Measurements from ENCODE around the gene KIF5A. TPM values are rescaled to one million over a fixed set of nuclear protein-coding genes. Genes with fewer than 3 reads are reported as not detected.

Gene KIF5A
- total RNA-seq, 1 donor from 2014 or later: 7.9 TPM

- no peak overlapping the region for H3K4me3 ChIP-seq
- H3K4me1 ChIP-seq: no peaks in the 10 kb centered on the region
- H3K27me3 ChIP-seq: no peaks in the 10 kb centered on the region
- no peaks in the 10 kb centered on the region for H3K36me3 ChIP-seq
- H3K4me3 Mint-ChIP-seq: no peak overlapping the region
- peaks cover 7% of the 10 kb centered on the region for H3K4me1 Mint-ChIP-seq
- H2AFZ ChIP-seq (replicated peaks): no peak overlapping the region
- H3K4me2 ChIP-seq: no peak overlapping the region
- H3K27me3 Mint-ChIP-seq (ENCODE audit: insufficient read depth, low read depth): peaks cover 5% of the 10 kb centered on the region
- H3K27ac Mint-ChIP-seq: no peak overlapping the region
- H3K9me3 ChIP-seq (ENCODE audit: low read depth): no peaks in the 10 kb centered on the region
- H3K27ac ChIP-seq: no peak overlapping the region
- no peak for TF ChIP-seq CTCF (IDR thresholded peaks at IDR 0.05)
- peaks cover 41% of the 10 kb centered on the region for H3K36me3 Mint-ChIP-seq
- no peaks in the 10 kb centered on the region for H3K79me2 ChIP-seq (ENCODE audit: low read depth)
- H3K9ac ChIP-seq: no peak overlapping the region
- H3F3A ChIP-seq (ENCODE audit: low read depth): peaks cover 16% of the 10 kb centered on the region
- no peaks in the 10 kb centered on the region for H3K9me3 Mint-ChIP-seq
- no peak for DNase-seq (ENCODE audit: low spot score)
- H4K20me1 ChIP-seq (ENCODE audit: low read depth): peaks cover 6% of the 10 kb centered on the region
These were observed 18.0 kb upstream of the KIF5A start for GRCh38 chr12:57531836-57532235.

- no peaks in the 10 kb centered on the region for H3K79me2 ChIP-seq (ENCODE audit: low read depth)
- no peak for DNase-seq (ENCODE audit: low spot score)
- H3F3A ChIP-seq (ENCODE audit: low read depth): peaks cover 12% of the 10 kb centered on the region
- no peak overlapping the region for H3K27ac ChIP-seq
- no peaks in the 10 kb centered on the region for H3K9me3 ChIP-seq (ENCODE audit: low read depth)
- H3K4me2 ChIP-seq: no peak overlapping the region
- no peak overlapping the region for H3K9ac ChIP-seq
- peaks cover 6% of the 10 kb centered on the region for H4K20me1 ChIP-seq (ENCODE audit: low read depth)
- H3K36me3 ChIP-seq: no peaks in the 10 kb centered on the region
- TF ChIP-seq EZH2phosphoT487 (IDR thresholded peaks at IDR 0.05): no peak
- no peak for TF ChIP-seq CTCF (IDR thresholded peaks at IDR 0.05)
- no peak for TF ChIP-seq EZH2 (IDR thresholded peaks at IDR 0.05)
- H3K27me3 ChIP-seq: no peaks in the 10 kb centered on the region
- H3K9me3 Mint-ChIP-seq: no peaks in the 10 kb centered on the region
- no peak overlapping the region for H3K4me3 Mint-ChIP-seq
- no peak overlapping the region for H2AFZ ChIP-seq (replicated peaks)
- peaks cover 39% of the 10 kb centered on the region for H3K36me3 Mint-ChIP-seq
- H3K27ac Mint-ChIP-seq: no peak overlapping the region
- H3K27me3 Mint-ChIP-seq (ENCODE audit: insufficient read depth, low read depth): peaks cover 5% of the 10 kb centered on the region
- H3K4me1 ChIP-seq: no peaks in the 10 kb centered on the region
- H3K4me3 ChIP-seq: no peak overlapping the region
- H3K4me1 Mint-ChIP-seq: peaks cover 2% of the 10 kb centered on the region
These were observed 16.7 kb upstream of the KIF5A start for GRCh38 chr12:57533108-57533507.

- Mint-ChIP-seq H3K4me1 (peaks cover 2% of the 10 kb centered on the region), H3K36me3 (peaks cover 44% of the 10 kb centered on the region), H3K27me3 (ENCODE audit: insufficient read depth, low read depth) (peaks cover 5% of the 10 kb centered on the region), H3K9me3 (no peaks in the 10 kb centered on the region), H3K4me3 (no peak overlapping the region), H3K27ac (no peak overlapping the region)
- Histone ChIP-seq H3K79me2 (ENCODE audit: low read depth) (no peaks in the 10 kb centered on the region), H3K4me3 (no peak overlapping the region), H3K27ac (no peak overlapping the region), H2AFZ (replicated peaks) (no peak overlapping the region), H3K27me3 (no peaks in the 10 kb centered on the region), H3K9ac (no peak overlapping the region), H3K36me3 (no peaks in the 10 kb centered on the region), H3K4me2 (no peak overlapping the region), H3K9me3 (ENCODE audit: low read depth) (no peaks in the 10 kb centered on the region), H3K4me1 (no peaks in the 10 kb centered on the region), H3F3A (ENCODE audit: low read depth) (peaks cover 12% of the 10 kb centered on the region), H4K20me1 (ENCODE audit: low read depth) (peaks cover 11% of the 10 kb centered on the region)
- no peak for DNase-seq (ENCODE audit: low spot score)
- no peak for TF ChIP-seq EZH2phosphoT487 (IDR thresholded peaks at IDR 0.05)
- no peak for TF ChIP-seq EZH2 (IDR thresholded peaks at IDR 0.05)
- no peak for TF ChIP-seq CTCF (IDR thresholded peaks at IDR 0.05)
These were observed 15.6 kb upstream of the KIF5A start for GRCh38 chr12:57534250-57534649.

Measured in neural progenitor cell (in vitro differentiated cells).